DOHH2 (cell line): ENCODE measurements around the gene VPS33A.

Experiments used
- CTCF ChIP-seq: fragments of 200-600 bp; sonication (generic); IDR thresholded peaks from one replicate; pipeline ENCODE4 v1.5.1; 2014; ENCODE audit warnings: antibody characterized with exemption, mild to moderate bottlenecking, low read depth, low read length; ENCODE audit not compliant: poor library complexity, severe bottlenecking
- EZH2phosphoT487 ChIP-seq: fragments of 200-600 bp; sonication (generic); IDR thresholded peaks from 2 replicates; pipeline ENCODE4 v1.6.1; 2017; ENCODE audit warnings: borderline replicate concordance, mild to moderate bottlenecking, antibody characterized with exemption, low read length, moderate library complexity, mixed read lengths

- TF ChIP-seq CTCF (no peak), EZH2phosphoT487 (no peak)
Measured at GRCh38 chr12:122182887-122183587, 83.3 kb downstream of the VPS33A start, which contains the start of gene LRRC43.
